ENCODE measurements around the gene THG1L. TPM values are rescaled to one million over a fixed set of nuclear protein-coding genes. Genes with fewer than 3 reads are reported as not detected.

The THG1L gene
- total and polyA plus RNA-seq, 10 of the 15 experiments (the other 5 are each of a cell fraction or from before 2014, with no cell fraction given): 24.8 to 58.0 (median 34.5) TPM

- intact Hi-C loops (cut with micrococcal nuclease; ENCODE audit: unreplicated experiment): no loop called here
- ChIA-PET RAD21 (ENCODE audit: unreplicated experiment) (no interaction called here), POLR2A (no interaction called here), CTCF (no interaction called here), SMC1A (ENCODE audit: uncharacterized antibody, unreplicated experiment) (interaction anchor here (1.4 kb wide), 1 partner anchor 44 kb away, joined by 3 read pairs; no protein-coding TSS in a partner anchor)
- DNase-seq (ENCODE audit: low read depth, low spot score) (no peak), ATAC-seq (no peak), FAIRE-seq (no peak)
- Histone ChIP-seq H2AFZ (ENCODE audit: control insufficient read depth, low read depth, low read length) (no peak overlapping the region), H3K27me3 (replicated peaks in 1 of 2; ENCODE audit: control insufficient read depth in 2 of 2, insufficient read depth in 2 of 2, low read length in 1 of 2) (no peaks in the 10 kb centered on the region), H3K27ac (ENCODE audit: control insufficient read depth, insufficient read depth) (no peak overlapping the region), H3K79me2 (ENCODE audit: control insufficient read depth, insufficient read depth, low read length) (no peaks in the 10 kb centered on the region), H3K36me3 (ENCODE audit: control insufficient read depth in 2 of 2, insufficient read depth in 2 of 2, low read length in 1 of 2) (no peaks in the 10 kb centered on the region), H3K4me3 (no peak overlapping the region), H3K9ac (ENCODE audit: control insufficient read depth, insufficient read depth, low read length) (no peak overlapping the region), H3K4me2 (ENCODE audit: control insufficient read depth, insufficient read depth) (no peak overlapping the region), H3K9me3 (replicated peaks; ENCODE audit: control insufficient read depth, insufficient read depth, low read length) (no peaks in the 10 kb centered on the region), H4K20me1 (ENCODE audit: control insufficient read depth, insufficient read depth) (no peaks in the 10 kb centered on the region), H3K4me1 (ENCODE audit: control insufficient read depth, insufficient read depth, low read length) (peaks cover 4% of the 10 kb centered on the region)
- in situ Hi-C loops (cut with MboI): no loop called here
- BruUV-seq (replicated peaks): no TSS peak
- 77% methylated on average over 4 of the region's 4 CpGs for WGBS (ENCODE audit: insufficient coverage, insufficient replicate concordance, low lambda C conversion rate, missing lambda C conversion rate)
- TF ChIP-seq RB1 (IDR thresholded peaks at IDR 0.05; ENCODE audit: borderline replicate concordance): no peak
- TF ChIP-seq ELK1 (IDR thresholded peaks at IDR 0.05; ENCODE audit: low read depth, low read length): no peak
- TF ChIP-seq E2F8 (IDR thresholded peaks at IDR 0.05; ENCODE audit: low read depth, partially characterized antibody): no peak
- no peak for TF ChIP-seq ZBTB40 (IDR thresholded peaks at IDR 0.05; ENCODE audit: borderline replicate concordance)
Measured at GRCh38 chr5:157713830-157714595, 17.2 kb upstream of the THG1L start.

Data from GM12878 (cell line).